AG10803 (cell line): ENCODE measurements around the gene TEX52.

ENCODE experiments used
- DNase-seq: peaks from one replicate; pipeline ENCODE4 v3.0.0; 2010; ENCODE audit warnings: low read depth
- H3K4me3 ChIP-seq: 2 replicates; pipeline ENCODE4 v1.5.1; 2011; ENCODE audit warnings: mild to moderate bottlenecking, low read length, control low read depth
- CTCF ChIP-seq: conservative IDR thresholded peaks from 2 replicates; pipeline ENCODE4 v1.5.1; 2011; ENCODE audit warnings: mild to moderate bottlenecking, low read length, control low read depth, inconsistent platforms

Gene TEX52

GRCh38 chr12:2841056-2841650 is 15.7 kb downstream of the TEX52 start:
- H3K4me3 ChIP-seq: no peak overlapping the region
- TF ChIP-seq CTCF: no peak
- DNase-seq: no peak

- H3K4me3 ChIP-seq: no peak overlapping the region
- TF ChIP-seq CTCF: no peak
- no peak for DNase-seq
These were observed 20.3 kb downstream of the TEX52 start for GRCh38 chr12:2836574-2836973.

GRCh38 chr12:2835691-2836403 is 21.0 kb downstream of the TEX52 start:
- TF ChIP-seq CTCF: no peak

GRCh38 chr12:2834581-2835491 is 22.0 kb downstream of the TEX52 start, which contains the start of gene NRIP2:
NRIP2 (minus strand) TSS chr12:2835035; CDS start chr12:2834983, 52 bp downstream.
- peak; percentile 35 for DNase-seq
- no peak within 1 kb of the TSS for H3K4me3 ChIP-seq
- TF ChIP-seq CTCF: 0 out of 2 replicates have a peak, but pooled peaks have one; percentile 16

More at GRCh38 chr12:2835691-2836403, 21.0 kb downstream of the TEX52 start:
- no peak overlapping the region for H3K4me3 ChIP-seq
- DNase-seq: no peak

GRCh38 chr12:2833810-2834209 is 23.0 kb downstream of the TEX52 start:
- no peak overlapping the region for H3K4me3 ChIP-seq
- TF ChIP-seq CTCF: no peak
- no peak for DNase-seq

- H3K4me3 ChIP-seq: no peak overlapping the region
- DNase-seq: no peak
- TF ChIP-seq CTCF: no peak
These were observed 23.5 kb downstream of the TEX52 start for GRCh38 chr12:2833327-2833726.
